ENCODE results near the gene EML6.
"Not testable (repeated sequence)": the region's sequence is repeated elsewhere in the genome, so short reads cannot be mapped to it uniquely, and the experiment has no call there.

The EML6 gene

DNA sequence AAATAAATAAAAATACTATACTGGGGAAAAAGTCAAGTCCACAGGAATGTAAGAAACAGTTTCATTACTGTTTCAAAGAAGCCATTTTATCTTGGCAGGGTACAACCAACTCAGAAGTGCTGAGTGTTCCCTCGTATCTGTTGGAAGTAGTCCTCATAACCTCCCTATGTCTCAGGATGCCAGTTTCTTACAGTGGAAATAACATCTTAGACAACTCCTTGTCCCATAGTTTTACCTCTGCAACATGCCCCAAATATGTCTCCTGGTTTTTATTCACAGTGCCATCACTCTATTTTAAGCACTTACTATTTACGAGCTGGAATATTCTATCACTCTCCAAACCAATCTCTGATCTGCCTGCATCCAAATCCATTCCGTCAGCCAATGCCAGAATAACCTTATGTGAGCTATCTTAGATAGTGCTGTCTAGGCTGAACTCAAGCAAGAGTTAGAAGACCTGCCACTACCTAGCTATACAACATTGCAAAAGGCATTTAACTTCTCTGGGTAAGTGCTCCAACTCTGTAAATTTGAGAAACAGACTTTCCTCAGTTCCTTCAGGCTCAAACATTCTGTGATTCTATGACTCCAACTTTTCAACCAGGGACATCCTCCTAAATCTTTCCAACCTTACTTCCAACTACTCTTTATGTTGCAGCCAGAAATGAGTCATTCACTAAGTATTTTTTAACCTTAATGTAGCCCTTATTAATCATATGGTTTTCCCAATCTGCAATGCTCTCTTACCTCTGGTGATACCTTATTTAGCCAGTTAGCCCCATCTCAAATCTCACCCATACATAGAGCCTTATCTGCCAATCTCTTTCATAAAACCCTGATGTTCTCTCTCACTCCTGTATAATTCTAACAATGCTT lies 260.1 kb downstream of the EML6 start:
- Mint-ChIP-seq H3K4me3 (no peak overlapping the region), H3K27me3 (ENCODE audit: low read depth) (no peaks in the 10 kb centered on the region), H3K36me3 (ENCODE audit: low read depth) (peaks cover 54% of the 10 kb centered on the region), H3K9me3 (no peaks in the 10 kb centered on the region), H3K4me1 (peaks cover 37% of the 10 kb centered on the region), H3K27ac (peak overlapping the region; percentile 14 to 30 (median 26))
- TF ChIP-seq, protein P1, sequence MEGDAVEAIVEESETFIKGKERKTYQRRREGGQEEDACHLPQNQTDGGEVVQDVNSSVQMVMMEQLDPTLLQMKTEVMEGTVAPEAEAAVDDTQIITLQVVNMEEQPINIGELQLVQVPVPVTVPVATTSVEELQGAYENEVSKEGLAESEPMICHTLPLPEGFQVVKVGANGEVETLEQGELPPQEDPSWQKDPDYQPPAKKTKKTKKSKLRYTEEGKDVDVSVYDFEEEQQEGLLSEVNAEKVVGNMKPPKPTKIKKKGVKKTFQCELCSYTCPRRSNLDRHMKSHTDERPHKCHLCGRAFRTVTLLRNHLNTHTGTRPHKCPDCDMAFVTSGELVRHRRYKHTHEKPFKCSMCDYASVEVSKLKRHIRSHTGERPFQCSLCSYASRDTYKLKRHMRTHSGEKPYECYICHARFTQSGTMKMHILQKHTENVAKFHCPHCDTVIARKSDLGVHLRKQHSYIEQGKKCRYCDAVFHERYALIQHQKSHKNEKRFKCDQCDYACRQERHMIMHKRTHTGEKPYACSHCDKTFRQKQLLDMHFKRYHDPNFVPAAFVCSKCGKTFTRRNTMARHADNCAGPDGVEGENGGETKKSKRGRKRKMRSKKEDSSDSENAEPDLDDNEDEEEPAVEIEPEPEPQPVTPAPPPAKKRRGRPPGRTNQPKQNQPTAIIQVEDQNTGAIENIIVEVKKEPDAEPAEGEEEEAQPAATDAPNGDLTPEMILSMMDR (IDR thresholded peaks at IDR 0.05; ENCODE audit: unreplicated experiment in 3 of 3), result no peak

DNA sequence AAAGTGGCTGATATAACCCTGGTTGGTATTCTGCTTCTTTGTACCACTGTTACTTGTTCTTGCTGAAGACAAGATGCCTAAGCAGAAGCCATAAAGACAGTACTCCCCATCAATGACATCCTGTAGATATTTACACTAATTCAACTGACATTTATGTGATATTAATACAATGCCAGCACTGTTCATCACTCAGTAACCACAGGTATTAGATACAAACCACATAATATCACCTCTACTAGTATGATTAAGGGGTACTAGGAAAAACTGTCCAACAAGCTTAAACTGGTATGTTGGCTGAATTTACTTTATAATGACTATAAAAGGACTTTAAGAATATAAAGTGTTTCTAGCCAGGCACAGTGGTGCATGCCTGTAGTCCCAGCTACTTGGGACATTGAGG lies 261.0 kb downstream of the EML6 start:
- peaks cover 46% of the 10 kb centered on the region for H3K4me1 Mint-ChIP-seq
- H3K9me3 Mint-ChIP-seq, result no peaks in the 10 kb centered on the region
- TF ChIP-seq, protein P1 (IDR thresholded peaks at IDR 0.05; ENCODE audit: unreplicated experiment in 3 of 3), result no peak
- no peak overlapping the region for H3K4me3 Mint-ChIP-seq
- H3K27ac Mint-ChIP-seq, result no peak overlapping the region
- peaks cover 50% of the 10 kb centered on the region for H3K36me3 Mint-ChIP-seq (ENCODE audit: low read depth)
- no peaks in the 10 kb centered on the region for H3K27me3 Mint-ChIP-seq (ENCODE audit: low read depth)

GRCh38 chr2:54986264-54986663 lies 262.8 kb downstream of the EML6 start:
- H3K27ac Mint-ChIP-seq, result peak overlapping the region in 1 of 3 experiments; percentile 2
- H3K4me1 Mint-ChIP-seq, result peaks cover 42% of the 10 kb centered on the region
- no peaks in the 10 kb centered on the region for H3K27me3 Mint-ChIP-seq (ENCODE audit: low read depth)
- peaks cover 43% of the 10 kb centered on the region for H3K36me3 Mint-ChIP-seq (ENCODE audit: low read depth)
- H3K9me3 Mint-ChIP-seq, result no peaks in the 10 kb centered on the region
- TF ChIP-seq, protein P1 (IDR thresholded peaks at IDR 0.05; ENCODE audit: unreplicated experiment in 3 of 3), result no peak
- H3K4me3 Mint-ChIP-seq, result no peak overlapping the region

DNA sequence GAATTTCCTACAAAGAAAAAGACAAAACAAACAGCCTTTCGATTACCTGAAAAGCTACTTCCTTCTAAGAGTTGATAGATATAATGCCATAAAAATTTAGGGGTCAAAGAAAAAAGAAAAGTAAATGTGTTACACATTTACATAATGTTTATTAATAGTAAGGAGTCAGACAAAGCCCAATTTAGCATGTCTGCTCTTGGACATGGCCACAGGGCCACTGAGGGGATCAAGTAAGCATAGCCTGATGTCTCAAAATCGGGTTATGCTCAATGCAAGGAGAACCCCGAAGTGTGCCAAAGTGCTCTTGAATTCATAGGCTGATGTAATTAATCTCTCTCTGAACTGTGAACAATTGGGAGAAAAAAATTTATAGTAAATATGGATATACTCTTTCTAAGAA lies 265.1 kb downstream of the EML6 start:
- H3K4me1 Mint-ChIP-seq, result peaks cover 43% of the 10 kb centered on the region
- peak overlapping the region in 1 of 3 experiments; percentile 32 for H3K27ac Mint-ChIP-seq
- no peaks in the 10 kb centered on the region for H3K27me3 Mint-ChIP-seq (ENCODE audit: low read depth)
- no peaks in the 10 kb centered on the region for H3K9me3 Mint-ChIP-seq
- H3K36me3 Mint-ChIP-seq (ENCODE audit: low read depth), result peaks cover 32% of the 10 kb centered on the region
- TF ChIP-seq, protein P1 (IDR thresholded peaks at IDR 0.05; ENCODE audit: unreplicated experiment in 3 of 3), result no peak
- H3K4me3 Mint-ChIP-seq, result no peak overlapping the region

DNA sequence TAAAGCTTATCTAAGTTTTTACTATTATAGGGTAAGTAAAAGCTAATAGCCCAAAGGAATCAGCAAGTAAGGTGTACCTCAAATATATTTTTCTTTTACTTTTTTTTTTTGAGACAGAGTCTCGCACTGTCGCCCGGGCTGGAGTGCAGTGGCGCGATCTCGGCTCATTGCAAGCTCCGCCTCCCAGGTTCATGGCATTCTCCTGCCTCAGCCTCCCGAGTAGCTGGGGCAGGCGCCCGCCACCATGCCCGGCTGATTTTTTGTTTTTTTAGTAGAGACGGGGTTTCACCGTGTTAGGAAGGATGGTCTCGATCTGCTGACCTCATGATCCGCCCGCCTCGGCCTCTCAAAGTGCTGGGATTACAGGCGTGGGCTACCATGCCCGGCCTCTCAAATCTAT lies 267.2 kb downstream of the EML6 start:
- not testable (repeated sequence) for H3K4me3 Mint-ChIP-seq; H3K27me3 Mint-ChIP-seq (ENCODE audit: low read depth); H3K9me3 Mint-ChIP-seq; H3K27ac Mint-ChIP-seq
- Mint-ChIP-seq H3K4me1 (peaks cover 44% of the 10 kb centered on the region), H3K36me3 (ENCODE audit: low read depth) (peaks cover 22% of the 10 kb centered on the region)

DNA sequence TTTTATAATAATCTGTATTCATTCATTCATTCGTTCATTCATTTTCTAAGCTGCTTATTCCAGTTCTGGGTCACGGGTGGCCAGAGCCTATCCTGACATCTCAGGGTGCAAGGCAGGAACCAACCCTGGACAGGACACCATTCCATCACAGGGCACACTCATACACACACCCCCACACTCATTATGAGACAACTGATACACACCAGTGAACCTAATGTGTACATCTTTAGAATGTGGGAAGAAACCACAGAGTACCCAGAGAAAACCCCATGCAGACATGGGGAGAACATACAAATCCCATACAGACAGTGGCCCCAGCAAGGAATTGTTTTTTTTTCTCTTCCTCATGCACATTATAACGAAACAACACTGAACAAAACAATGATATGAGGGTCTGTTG lies 272.1 kb downstream of the EML6 start:
- H3K4me1 Mint-ChIP-seq, result peaks cover 65% of the 10 kb centered on the region
- H3K36me3 Mint-ChIP-seq (ENCODE audit: low read depth), result peaks cover 4% of the 10 kb centered on the region
- H3K27me3 Mint-ChIP-seq (ENCODE audit: low read depth), result no peaks in the 10 kb centered on the region
- TF ChIP-seq, protein P1 (IDR thresholded peaks at IDR 0.05; ENCODE audit: unreplicated experiment in 3 of 3), result no peak
- H3K27ac Mint-ChIP-seq, result no peak overlapping the region
- H3K9me3 Mint-ChIP-seq, result no peaks in the 10 kb centered on the region
- no peak overlapping the region for H3K4me3 Mint-ChIP-seq

Measured in nephron (organoid).